ENCODE data around the gene OLFM1.

Gene OLFM1

GRCh38 chr9:135117281-135117680 is 29.8 kb downstream of the OLFM1 start:
- TF ChIP-seq USF1 (IDR thresholded peaks at IDR 0.05) = no peak
- no peak for TF ChIP-seq TCF12 (IDR thresholded peaks at IDR 0.05; ENCODE audit: low read depth)
- no peak for TF ChIP-seq YY1 (IDR thresholded peaks at IDR 0.05; ENCODE audit: low read depth)
- TF ChIP-seq CREB1 (IDR thresholded peaks at IDR 0.05; ENCODE audit: low read depth) = no peak
- TF ChIP-seq TEAD4 (IDR thresholded peaks at IDR 0.05) = no peak
- no peak for TF ChIP-seq RAD21 (IDR thresholded peaks at IDR 0.05; ENCODE audit: low read depth)
- TF ChIP-seq FOXM1 (IDR thresholded peaks at IDR 0.05; ENCODE audit: borderline replicate concordance, low read depth) = no peak
- no peak for TF ChIP-seq TAF1 (IDR thresholded peaks at IDR 0.05; ENCODE audit: low read depth)
- TF ChIP-seq REST (IDR thresholded peaks at IDR 0.05; ENCODE audit: low read depth) = no peak

GRCh38 chr9:135119496-135120064 is 32.1 kb downstream of the OLFM1 start:
- no peak for TF ChIP-seq FOXM1 (IDR thresholded peaks at IDR 0.05; ENCODE audit: borderline replicate concordance, low read depth)
- TF ChIP-seq USF1 (IDR thresholded peaks at IDR 0.05) = no peak
- no peak for TF ChIP-seq EGR1 (IDR thresholded peaks at IDR 0.05)
- TF ChIP-seq EP300 (IDR thresholded peaks at IDR 0.05; ENCODE audit: borderline replicate concordance) = no peak
- TF ChIP-seq NFIC (IDR thresholded peaks at IDR 0.05) = no peak
- TF ChIP-seq YY1 (IDR thresholded peaks at IDR 0.05; ENCODE audit: low read depth) = no peak
- TF ChIP-seq ZBTB7A (IDR thresholded peaks at IDR 0.05; ENCODE audit: low read depth) = no peak
- no peak for TF ChIP-seq TAF1 (IDR thresholded peaks at IDR 0.05; ENCODE audit: low read depth)
- no peak for TF ChIP-seq RAD21 (IDR thresholded peaks at IDR 0.05; ENCODE audit: low read depth)
- TF ChIP-seq REST (IDR thresholded peaks at IDR 0.05; ENCODE audit: low read depth) = no peak
- no peak for TF ChIP-seq TCF12 (IDR thresholded peaks at IDR 0.05; ENCODE audit: low read depth)

- TF ChIP-seq FOXM1 (IDR thresholded peaks at IDR 0.05; ENCODE audit: borderline replicate concordance, low read depth) (no peak), RAD21 (IDR thresholded peaks at IDR 0.05; ENCODE audit: low read depth) (no peak), TAF1 (IDR thresholded peaks at IDR 0.05; ENCODE audit: low read depth) (no peak), TEAD4 (IDR thresholded peaks at IDR 0.05) (no peak), NFIC (IDR thresholded peaks at IDR 0.05) (no peak), CREB1 (IDR thresholded peaks at IDR 0.05; ENCODE audit: low read depth) (no peak), EGR1 (IDR thresholded peaks at IDR 0.05) (no peak), REST (IDR thresholded peaks at IDR 0.05; ENCODE audit: low read depth) (no peak), USF1 (IDR thresholded peaks at IDR 0.05) (no peak), TCF12 (IDR thresholded peaks at IDR 0.05; ENCODE audit: low read depth) (no peak), EP300 (IDR thresholded peaks at IDR 0.05; ENCODE audit: borderline replicate concordance) (no peak), YY1 (IDR thresholded peaks at IDR 0.05; ENCODE audit: low read depth) (no peak), MAX (IDR thresholded peaks at IDR 0.05) (no peak), ZBTB7A (IDR thresholded peaks at IDR 0.05; ENCODE audit: low read depth) (no peak), CEBPB (IDR thresholded peaks at IDR 0.05) (no peak)
These were observed 32.8 kb downstream of the OLFM1 start for GRCh38 chr9:135120249-135120648.

GRCh38 chr9:135122316-135122715 is 34.8 kb downstream of the OLFM1 start:
- TF ChIP-seq MAX (IDR thresholded peaks at IDR 0.05) (no peak), NFIC (IDR thresholded peaks at IDR 0.05) (no peak)

Data from Ishikawa (cell line).